HG03432 (cell line): ENCODE measurements around the gene SORBS1.
A peak's percentile ranks its signal among the peaks of the same experiment; 100 is the strongest.

Source experiments
- ATAC-seq: cut with Tn5 transposase; IDR thresholded peaks from one replicate; pipeline ENCODE4 v1.9.1; 2021; ENCODE audit warnings: mild to moderate bottlenecking, moderate library complexity; ENCODE audit not compliant: unreplicated experiment

The SORBS1 gene

GRCh38 chr10:95416270-95416669 lies 144.9 kb downstream of the SORBS1 start:
- no peak for ATAC-seq

- no peak for ATAC-seq
These were observed 145.5 kb downstream of the SORBS1 start for GRCh38 chr10:95415621-95416031.

GRCh38 chr10:95414844-95415485 lies 146.2 kb downstream of the SORBS1 start:
- ATAC-seq, result no peak

GRCh38 chr10:95414016-95414830 lies 146.9 kb downstream of the SORBS1 start:
- ATAC-seq, result no peak

GRCh38 chr10:95413588-95413987 lies 147.6 kb downstream of the SORBS1 start:
- ATAC-seq, result no peak

GRCh38 chr10:95411635-95412034 lies 149.5 kb downstream of the SORBS1 start:
- no peak for ATAC-seq

- ATAC-seq, result no peak
These were observed 151.9 kb downstream of the SORBS1 start for GRCh38 chr10:95408983-95409873.

GRCh38 chr10:95408148-95408960 lies 152.8 kb downstream of the SORBS1 start:
- ATAC-seq, result no peak

- ATAC-seq, result no peak
These were observed 153.6 kb downstream of the SORBS1 start for GRCh38 chr10:95407546-95407945.

GRCh38 chr10:95406651-95407280 lies 154.4 kb downstream of the SORBS1 start:
- ATAC-seq, result peak; percentile 57

- ATAC-seq, result no peak
These were observed 155.5 kb downstream of the SORBS1 start for GRCh38 chr10:95405655-95406054.

- no peak for ATAC-seq
These were observed 156.3 kb downstream of the SORBS1 start for GRCh38 chr10:95404864-95405263.

GRCh38 chr10:95404462-95404858 lies 156.7 kb downstream of the SORBS1 start:
- ATAC-seq, result no peak

GRCh38 chr10:95403700-95404461 lies 157.3 kb downstream of the SORBS1 start:
- ATAC-seq, result no peak

GRCh38 chr10:95401704-95402469 lies 159.3 kb downstream of the SORBS1 start:
- no peak for ATAC-seq

- ATAC-seq, result no peak
These were observed 160.4 kb downstream of the SORBS1 start for GRCh38 chr10:95400787-95401186.

- ATAC-seq, result no peak
These were observed 162.0 kb downstream of the SORBS1 start for GRCh38 chr10:95399183-95399582.

- peak; percentile 30 for ATAC-seq
These were observed 163.4 kb downstream of the SORBS1 start for GRCh38 chr10:95397747-95398146.
